ENCODE measurements around the gene TNNI2. TPM values are rescaled to one million over a fixed set of nuclear protein-coding genes. Genes with fewer than 3 reads are reported as not detected.

TNNI2 gene
- total RNA-seq, 1 experiment from 2014 or later, result 7.8 TPM

- peak; percentile 87 to 93 for DNase-seq
- TF ChIP-seq EZH2 (IDR thresholded peaks at IDR 0.05; ENCODE audit: low read depth), result no peak
- TF ChIP-seq CTCF (conservative IDR thresholded peaks at IDR 0.05), result no peak
- H3K4me3 ChIP-seq, result 0 out of 2 replicates have a peak overlapping the region, but pooled peaks have one; percentile 24
- no peaks in the 10 kb centered on the region; the same call in 1 of the 2 replicates for H3F3A ChIP-seq (ENCODE audit: insufficient read depth, low read depth)
- intact Hi-C loops (cut with micrococcal nuclease; ENCODE audit: unreplicated experiment), result loop anchor here (1.0 to 2.0 kb wide), 3 partner anchors 129 to 317 kb away; no protein-coding TSS in a partner anchor
- no peaks in the 10 kb centered on the region for H3K9me2 ChIP-seq (ENCODE audit: insufficient read depth)
- no peaks in the 10 kb centered on the region for H3K79me2 ChIP-seq (ENCODE audit: low read depth)
- no peaks in the 10 kb centered on the region for H3K9me3 ChIP-seq (ENCODE audit: insufficient read depth, low read depth)
- peaks cover 55% of the 10 kb centered on the region for H3K4me1 ChIP-seq (replicated peaks; ENCODE audit: insufficient read depth)
- H4K20me1 ChIP-seq (ENCODE audit: insufficient read depth), result no peaks in the 10 kb centered on the region
- peak overlapping the region; percentile 60 for H3K27ac ChIP-seq
- ChIA-PET POLR2A (ENCODE audit: unreplicated experiment) (interaction anchor here (0.6 to 1.4 kb wide), 3 partner anchors 13 to 89 kb away, joined by 5 to 7 read pairs (median 5); no protein-coding TSS in a partner anchor), CTCF (interaction anchor here (0.7 to 1.5 kb wide), 5 partner anchors 38 to 155 kb away, joined by 3 to 12 read pairs (median 4); no protein-coding TSS in a partner anchor)
- H3K4me2 ChIP-seq, result peak overlapping the region; percentile 83
- no TSS peak for BruUV-seq (replicated peaks)
- H3K36me3 ChIP-seq (ENCODE audit: low read depth), result no peaks in the 10 kb centered on the region
- H3K27me3 ChIP-seq (ENCODE audit: insufficient read depth, low read depth), result no peaks in the 10 kb centered on the region
- no peak overlapping the region for H2AFZ ChIP-seq
Measured at GRCh38 chr11:1834062-1834610, 4.6 kb upstream of the TNNI2 start.

- ChIA-PET CTCF (interaction anchor here (0.7 to 1.5 kb wide), 4 partner anchors 63 to 156 kb away, joined by 3 to 12 read pairs (median 4); no protein-coding TSS in a partner anchor), POLR2A (ENCODE audit: unreplicated experiment) (interaction anchor here (0.6 to 1.4 kb wide), 4 partner anchors 12 to 566 kb away, joined by 5 to 7 read pairs (median 6); partner anchors contain the start of gene TSSC4)
- no peak within 1 kb of the TSS for H2AFZ ChIP-seq
- BruUV-seq (replicated peaks), result TSS peak; percentile 26
- peak within 1 kb of the TSS; percentile 60 for H3K27ac ChIP-seq
- peaks cover 49% of the 10 kb centered on the region for H3K4me1 ChIP-seq (replicated peaks; ENCODE audit: insufficient read depth)
- no peaks in the 10 kb centered on the region; the same call in 1 of the 2 replicates for H3F3A ChIP-seq (ENCODE audit: insufficient read depth, low read depth)
- no peaks in the 10 kb centered on the region for H3K36me3 ChIP-seq (ENCODE audit: low read depth)
- no peaks in the 10 kb centered on the region for H3K9me2 ChIP-seq (ENCODE audit: insufficient read depth)
- no peaks in the 10 kb centered on the region for H3K79me2 ChIP-seq (ENCODE audit: low read depth)
- H3K27me3 ChIP-seq (ENCODE audit: insufficient read depth, low read depth), result no peaks in the 10 kb centered on the region
- no peaks in the 10 kb centered on the region for H4K20me1 ChIP-seq (ENCODE audit: insufficient read depth)
- H3K4me2 ChIP-seq, result peak within 1 kb of the TSS; percentile 83
- intact Hi-C loops (cut with micrococcal nuclease; ENCODE audit: unreplicated experiment), result loop anchor here (1.0 to 2.0 kb wide), 3 partner anchors 130 to 316 kb away; no protein-coding TSS in a partner anchor
- TF ChIP-seq EZH2 (IDR thresholded peaks at IDR 0.05; ENCODE audit: low read depth), result no peak
- TF ChIP-seq CTCF (conservative IDR thresholded peaks at IDR 0.05), result no peak
- H3K9me3 ChIP-seq (ENCODE audit: insufficient read depth, low read depth), result no peaks in the 10 kb centered on the region
- H3K4me3 ChIP-seq, result 0 out of 2 replicates have a peak within 1 kb of the TSS, but pooled peaks have one; percentile 24
- peak in 1 of 2 experiments; percentile 37 for DNase-seq
Measured at GRCh38 chr11:1834779-1835670, 3.8 kb upstream of the TNNI2 start, which contains the start of gene SYT8. Gene SYT8 (plus strand): TSS chr11:1834990. CDS start chr11:1835106, 116 bp downstream.

GRCh38 chr11:1835671-1836010 is 3.1 kb upstream of the TNNI2 start:
- H3K36me3 ChIP-seq (ENCODE audit: low read depth), result no peaks in the 10 kb centered on the region
- no peaks in the 10 kb centered on the region; the same call in 1 of the 2 replicates for H3F3A ChIP-seq (ENCODE audit: insufficient read depth, low read depth)
- no peaks in the 10 kb centered on the region for H3K9me3 ChIP-seq (ENCODE audit: insufficient read depth, low read depth)
- H3K9me2 ChIP-seq (ENCODE audit: insufficient read depth), result no peaks in the 10 kb centered on the region
- intact Hi-C loops (cut with micrococcal nuclease; ENCODE audit: unreplicated experiment), result loop anchor here (2.0 kb wide), 3 partner anchors 47 to 315 kb away; no protein-coding TSS in a partner anchor
- no peaks in the 10 kb centered on the region for H3K27me3 ChIP-seq (ENCODE audit: insufficient read depth, low read depth)
- CTCF ChIA-PET, result no interaction called here
- POLR2A ChIA-PET (ENCODE audit: unreplicated experiment), result no interaction called here
- H2AFZ ChIP-seq, result no peak overlapping the region
- DNase-seq, result no peak
- peaks cover 43% of the 10 kb centered on the region for H3K4me1 ChIP-seq (replicated peaks; ENCODE audit: insufficient read depth)
- BruUV-seq (replicated peaks), result no TSS peak
- H3K79me2 ChIP-seq (ENCODE audit: low read depth), result no peaks in the 10 kb centered on the region
- TF ChIP-seq CTCF (conservative IDR thresholded peaks at IDR 0.05) (no peak), EZH2 (IDR thresholded peaks at IDR 0.05; ENCODE audit: low read depth) (no peak)
- no peak overlapping the region for H3K4me3 ChIP-seq
- H3K27ac ChIP-seq, result no peak overlapping the region
- no peaks in the 10 kb centered on the region for H4K20me1 ChIP-seq (ENCODE audit: insufficient read depth)
- H3K4me2 ChIP-seq, result no peak overlapping the region

All from PC-9 (cell line).